Thoracic aorta (tissue), 2 donors: ENCODE results near the gene ZC3HAV1L. TPM values are rescaled to one million over a fixed set of nuclear protein-coding genes. Genes with fewer than 3 reads are reported as not detected.
A peak's percentile ranks its signal among the peaks of the same experiment; 100 is the strongest.
"Not testable (repeated sequence)": the region's sequence is repeated elsewhere in the genome, so short reads cannot be mapped to it uniquely, and the experiment has no call there.

ENCODE experiments used
- ATAC-seq: fragments of 150-250 bp; one replicate; pipeline ENCODE4 v1.8.0; 2017; ENCODE audit warnings: low read depth; ENCODE audit not compliant: insufficient number of reproducible peaks, low FRiP score
- DNase-seq: peaks from one replicate; pipeline ENCODE4 v3.0.0-alpha.2; 2020; ENCODE audit warnings: low spot score
- H3K27ac ChIP-seq, 2 donors: fragments of 200-600 bp; sonication (generic); 1 replicate in 1 of 2; 2 replicates in 1 of 2; pipeline ENCODE4 v1.5.1; 2016; ENCODE audit warnings: mild to moderate bottlenecking in 2 of 2, moderate library complexity in 2 of 2
- H3K27me3 ChIP-seq: fragments of 200-600 bp; sonication (generic); replicated peaks from 2 replicates; pipeline ENCODE4 v1.6.0; 2016; ENCODE audit warnings: mild to moderate bottlenecking; ENCODE audit not compliant: insufficient read depth
- H3K36me3 ChIP-seq: fragments of 200-600 bp; sonication (generic); one replicate; pipeline ENCODE4 v1.5.1; 2016
- H3K4me1 ChIP-seq, 2 donors: fragments of 200-600 bp; sonication (generic); 1 replicate in 1 of 2; 2 replicates in 1 of 2; pipeline versions ENCODE4 v1.5.1 to v1.6.0; 2016; ENCODE audit warnings: low read depth in 2 of 2, mild to moderate bottlenecking in 1 of 2; ENCODE audit not compliant: control insufficient read depth in 1 of 2
- H3K4me3 ChIP-seq: fragments of 200-600 bp; sonication (generic); 2 replicates; pipeline ENCODE4 v1.5.1; 2016; ENCODE audit warnings: mild to moderate bottlenecking
- H3K9me3 ChIP-seq: fragments of 200-600 bp; sonication (generic); 2 replicates; pipeline ENCODE4 v1.5.1; 2016
- total RNA-seq, 2 donors: library from RNA; depleted of rRNA; stranded (reverse); fragments of >200 nt; gene quantifications; one replicate each; pipeline versions ENCODE4 v1.1.0 to v1.2.3, GENCODE V29; 2016
- TF ChIP-seq, protein P1 (sequence below): fragments of 200-600 bp; sonication (generic); IDR thresholded peaks from one replicate; pipeline ENCODE4 v1.5.1; 2019; ENCODE audit warnings: antibody characterized with exemption

ZC3HAV1L gene
- total RNA-seq, 2 donors from 2014 or later: 10.4 to 22.7 TPM

DNA sequence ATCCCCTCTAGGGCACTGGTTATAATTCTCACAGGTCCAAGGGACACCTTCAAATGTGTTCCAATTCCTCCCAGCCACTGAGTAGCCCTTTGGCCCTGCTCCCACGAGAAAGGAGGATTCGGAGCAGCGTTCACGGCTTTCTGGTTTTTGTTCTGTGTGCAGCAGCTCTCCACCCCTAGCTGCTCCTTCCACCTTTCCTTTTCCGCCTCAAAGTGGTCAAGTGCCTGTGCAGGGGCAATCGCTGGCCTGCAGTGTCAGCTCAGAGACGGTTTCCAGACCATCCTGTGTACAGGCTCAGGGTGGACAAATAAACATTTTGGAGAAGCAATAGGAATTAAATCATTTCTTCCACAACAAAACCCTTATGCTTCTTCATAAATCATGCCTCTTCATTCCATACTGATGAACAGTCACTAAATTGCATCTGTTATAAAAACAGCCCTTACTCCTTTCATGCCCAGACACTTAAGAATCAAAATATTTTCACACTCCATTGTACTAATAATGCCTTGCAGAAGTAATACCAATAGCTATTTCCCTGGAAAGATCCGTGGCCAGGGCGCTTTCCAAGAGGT lies 55.8 kb downstream of the ZC3HAV1L start:
- Histone ChIP-seq H3K36me3 (no peaks in the 10 kb centered on the region), H3K27me3 (no peaks in the 10 kb centered on the region), H3K4me1 (peaks cover 0 to 16% of the 10 kb centered on the region in 2 donors), H3K27ac (no peak overlapping the region), H3K4me3 (peak overlapping the region; percentile 73), H3K9me3 (no peaks in the 10 kb centered on the region)
- DNase-seq (no peak), ATAC-seq (no peak)
- TF ChIP-seq, protein P1, sequence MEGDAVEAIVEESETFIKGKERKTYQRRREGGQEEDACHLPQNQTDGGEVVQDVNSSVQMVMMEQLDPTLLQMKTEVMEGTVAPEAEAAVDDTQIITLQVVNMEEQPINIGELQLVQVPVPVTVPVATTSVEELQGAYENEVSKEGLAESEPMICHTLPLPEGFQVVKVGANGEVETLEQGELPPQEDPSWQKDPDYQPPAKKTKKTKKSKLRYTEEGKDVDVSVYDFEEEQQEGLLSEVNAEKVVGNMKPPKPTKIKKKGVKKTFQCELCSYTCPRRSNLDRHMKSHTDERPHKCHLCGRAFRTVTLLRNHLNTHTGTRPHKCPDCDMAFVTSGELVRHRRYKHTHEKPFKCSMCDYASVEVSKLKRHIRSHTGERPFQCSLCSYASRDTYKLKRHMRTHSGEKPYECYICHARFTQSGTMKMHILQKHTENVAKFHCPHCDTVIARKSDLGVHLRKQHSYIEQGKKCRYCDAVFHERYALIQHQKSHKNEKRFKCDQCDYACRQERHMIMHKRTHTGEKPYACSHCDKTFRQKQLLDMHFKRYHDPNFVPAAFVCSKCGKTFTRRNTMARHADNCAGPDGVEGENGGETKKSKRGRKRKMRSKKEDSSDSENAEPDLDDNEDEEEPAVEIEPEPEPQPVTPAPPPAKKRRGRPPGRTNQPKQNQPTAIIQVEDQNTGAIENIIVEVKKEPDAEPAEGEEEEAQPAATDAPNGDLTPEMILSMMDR: no peak

DNA sequence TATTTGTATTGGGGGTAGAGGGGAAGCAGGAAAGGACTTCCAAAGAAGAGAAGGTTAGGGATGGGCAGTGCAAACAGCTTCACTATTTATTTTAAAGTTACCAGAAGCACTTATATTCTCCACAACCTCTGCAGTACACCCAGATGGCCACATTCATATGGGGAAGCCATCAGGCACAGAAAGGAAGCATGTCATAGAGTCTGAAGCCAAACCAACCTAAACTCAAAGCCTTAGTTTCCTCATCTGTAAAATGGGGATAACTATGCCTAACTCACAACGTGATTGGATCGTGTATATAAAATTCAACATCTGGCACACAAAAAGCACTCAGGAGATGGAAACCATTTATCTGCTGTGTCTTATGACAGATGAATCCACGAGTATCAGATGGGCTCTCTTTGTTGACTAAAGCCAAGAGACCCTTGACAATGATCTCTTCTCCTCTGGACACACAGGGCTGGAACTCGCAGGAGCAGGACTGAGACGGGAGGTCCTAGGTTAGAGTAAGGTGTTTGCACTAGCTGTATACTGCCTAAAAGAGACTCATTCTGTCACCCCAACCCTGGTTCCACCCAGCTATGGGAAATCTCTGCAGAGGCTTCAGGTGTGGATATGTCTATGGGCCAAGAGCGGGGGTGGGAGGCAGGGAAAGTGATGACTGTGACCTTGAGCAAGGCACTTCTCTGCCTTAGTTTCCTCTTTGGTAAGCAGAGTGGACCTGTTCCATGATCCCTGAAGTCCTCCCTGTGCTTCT lies 56.4 kb downstream of the ZC3HAV1L start:
- no peak overlapping the region for H3K27ac ChIP-seq
- H3K4me3 ChIP-seq: no peak overlapping the region
- TF ChIP-seq, protein P1: no peak
- H3K27me3 ChIP-seq: no peaks in the 10 kb centered on the region
- DNase-seq: no peak
- H3K36me3 ChIP-seq: no peaks in the 10 kb centered on the region
- H3K9me3 ChIP-seq: no peaks in the 10 kb centered on the region
- no peak for ATAC-seq
- H3K4me1 ChIP-seq: peaks cover 0 to 16% of the 10 kb centered on the region in 2 donors

DNA sequence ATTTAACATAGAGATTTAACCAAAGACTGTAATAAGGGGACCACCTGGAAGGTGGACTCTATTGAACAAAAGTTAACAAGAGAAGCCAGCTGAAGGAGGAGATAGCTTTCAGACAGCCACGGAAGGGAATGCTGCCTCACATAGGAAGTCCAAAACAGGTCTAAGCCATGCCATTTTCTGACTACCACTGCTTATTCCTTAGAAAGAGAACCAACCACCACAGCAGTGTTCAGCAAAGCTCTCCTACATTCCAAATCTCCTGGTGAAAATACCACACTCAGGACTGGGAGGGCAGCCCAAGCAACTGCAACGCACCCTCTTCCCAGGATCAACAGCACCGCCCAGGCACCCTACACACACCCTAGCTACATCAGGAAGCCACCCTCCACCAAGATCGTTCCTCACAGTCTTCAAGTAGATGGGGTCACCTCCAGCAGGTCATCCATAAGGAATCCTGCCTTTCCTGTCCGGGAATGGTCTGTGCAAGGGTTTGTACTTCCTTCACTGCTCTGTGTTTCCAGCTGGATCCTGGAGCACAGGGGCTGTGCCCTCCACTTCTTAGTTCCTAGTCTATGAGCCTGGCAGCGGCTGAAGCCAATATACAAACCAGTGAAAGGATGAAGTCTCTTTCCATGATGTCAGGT lies 57.2 kb downstream of the ZC3HAV1L start:
- Histone ChIP-seq H3K27ac (no peak overlapping the region), H3K4me1 (peaks cover 0 to 16% of the 10 kb centered on the region in 2 donors), H3K9me3 (no peaks in the 10 kb centered on the region), H3K36me3 (no peaks in the 10 kb centered on the region), H3K4me3 (no peak overlapping the region), H3K27me3 (no peaks in the 10 kb centered on the region)
- TF ChIP-seq, protein P1: no peak
- DNase-seq (no peak), ATAC-seq (no peak)

DNA sequence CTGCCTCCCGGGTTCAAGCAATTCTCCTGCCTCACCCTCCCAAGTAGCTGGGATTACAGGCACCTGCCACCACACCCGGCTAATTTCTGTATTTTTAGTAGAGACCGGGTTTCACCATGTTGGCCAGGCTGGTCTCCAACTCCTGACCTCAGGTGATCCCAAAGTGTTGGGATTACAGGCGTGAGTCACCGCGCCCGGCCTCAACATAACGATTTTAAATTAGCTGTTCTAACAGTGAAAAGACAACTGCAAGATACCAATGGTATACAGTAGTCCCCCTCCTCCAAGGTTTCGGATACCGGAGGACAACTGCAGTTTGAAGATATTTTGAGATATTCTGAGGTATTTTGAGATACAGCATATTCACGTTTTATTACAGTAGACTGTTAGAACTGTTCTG lies 59.7 kb downstream of the ZC3HAV1L start:
- ATAC-seq, H3K27me3 ChIP-seq, H3K4me3 ChIP-seq, H3K9me3 ChIP-seq, DNase-seq, H3K27ac ChIP-seq, H3K36me3 ChIP-seq, H3K4me1 ChIP-seq: not testable (repeated sequence)

Other genes starting within 250 kb of the ZC3HAV1L start
- gene TMEM213, start 238.0 kb downstream of the ZC3HAV1L start, total RNA-seq: not detected
- not detected for gene ATP6V0A4, start 237.8 kb downstream of the ZC3HAV1L start, total RNA-seq
- 1 to 10 TPM in 1 of 2 donors, under 1 TPM in 1; 0.95 to 1.8 TPM for gene KIAA1549, start 54.7 kb downstream of the ZC3HAV1L start, total RNA-seq
- 10 to 100 TPM; 32.5 to 47.6 TPM for gene ZC3HAV1, start 73.7 kb upstream of the ZC3HAV1L start, total RNA-seq
- gene UBN2, start 195.2 kb upstream of the ZC3HAV1L start, total RNA-seq: 10 to 100 TPM; 13.4 to 18.8 TPM